ENCODE data around the gene RIPK1.
A peak's percentile ranks its signal among the peaks of the same experiment; 100 is the strongest.
"Not testable (repeated sequence)": the region's sequence is repeated elsewhere in the genome, so short reads cannot be mapped to it uniquely, and the experiment has no call there.

RIPK1 gene

DNA sequence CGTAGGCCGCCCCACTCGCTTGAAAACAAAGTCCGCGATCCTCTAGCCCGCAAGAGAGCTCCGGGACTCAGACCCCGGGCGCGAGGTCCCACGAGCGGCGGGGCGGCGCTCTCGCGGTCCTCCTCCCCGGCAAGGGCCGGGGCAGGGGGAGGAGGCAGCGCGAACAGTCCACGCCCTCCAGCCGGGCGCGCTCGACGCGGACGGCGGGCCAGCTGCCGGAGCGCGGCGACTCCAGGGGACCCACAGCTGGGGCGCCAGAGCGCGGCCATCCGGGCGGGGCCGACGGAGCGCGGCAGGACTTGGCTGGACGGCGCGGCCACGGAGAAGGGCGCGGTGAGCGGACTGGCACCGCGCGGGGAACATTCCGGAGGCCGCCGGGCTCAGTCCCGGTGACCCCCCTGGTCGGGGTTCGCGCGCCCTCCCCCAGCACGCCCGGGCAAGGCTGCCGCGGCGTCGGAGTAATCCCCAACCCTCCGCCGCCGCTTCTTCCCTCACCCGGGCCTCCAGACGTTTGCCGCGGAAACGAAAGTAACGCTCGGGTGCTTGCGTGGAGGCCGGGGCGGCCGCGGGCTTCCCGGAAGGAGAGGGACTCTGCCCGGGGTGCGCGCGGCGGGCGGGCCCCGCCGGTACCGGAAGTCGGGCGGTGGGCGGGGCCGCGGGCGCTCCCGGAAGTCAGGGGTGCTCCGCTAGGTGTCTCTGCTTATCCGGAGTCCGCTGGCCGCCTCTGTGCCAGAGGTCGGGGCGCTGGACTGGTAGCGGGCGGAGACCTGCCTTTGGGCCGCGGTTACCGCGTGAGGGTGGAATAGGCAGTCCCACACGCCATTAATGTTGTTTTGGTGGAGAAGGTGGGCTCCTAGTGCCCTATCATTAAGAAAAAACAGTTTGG, at the start of gene RIPK1:
TSS of gene RIPK1 (plus strand) at position 166 of the 886 bp plus-strand sequence. CDS start 8,330 bp downstream, outside the sequence.
- DNase-seq, result peak; percentile 94

DNA sequence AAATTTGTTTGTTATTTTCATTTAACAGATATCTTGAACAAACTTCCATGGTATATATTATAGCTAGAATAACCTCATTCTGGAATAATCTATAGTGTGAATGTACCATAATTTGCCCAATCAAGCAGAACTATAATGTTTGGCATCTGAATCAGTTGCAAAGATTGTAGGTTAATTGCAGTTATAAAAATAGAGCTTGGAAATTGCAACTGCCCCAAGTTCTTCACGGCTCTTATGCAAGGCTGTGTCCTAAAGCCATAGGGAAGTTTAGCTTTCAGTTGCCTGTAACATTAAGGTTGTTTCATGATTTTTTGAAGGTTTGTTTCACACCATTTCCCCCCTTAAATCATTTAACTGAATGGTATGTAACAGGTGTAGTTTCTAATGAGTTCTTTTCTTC, 49.2 kb upstream of the RIPK1 start:
- no peak for DNase-seq

DNA sequence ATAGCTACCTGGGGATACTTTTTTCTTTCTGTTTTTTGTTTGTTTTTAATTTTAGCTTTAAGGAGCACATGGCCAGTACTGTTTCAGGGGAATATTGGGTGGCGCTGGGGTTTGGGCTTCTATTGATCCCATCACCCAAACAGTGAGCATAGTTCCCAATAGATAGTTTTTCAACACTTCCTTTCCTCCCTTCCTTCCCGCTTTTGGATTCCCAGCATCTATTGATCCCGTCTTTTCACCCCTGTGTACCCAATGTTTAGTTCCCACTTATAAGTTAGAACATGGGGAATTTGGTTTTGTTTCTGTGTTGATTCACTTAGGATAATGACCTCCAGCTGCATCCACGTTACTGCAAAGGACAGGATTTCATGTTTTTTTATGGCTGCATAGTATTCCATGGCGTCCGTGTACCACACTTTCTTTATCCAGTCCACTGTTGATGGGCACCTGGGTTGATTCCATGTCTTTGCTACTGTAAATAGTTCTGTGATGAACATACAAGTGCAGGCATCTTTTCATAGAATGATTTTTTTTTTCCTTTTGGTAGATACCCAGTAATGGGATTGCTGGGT, 48.5 kb upstream of the RIPK1 start:
- no peak for DNase-seq

DNA sequence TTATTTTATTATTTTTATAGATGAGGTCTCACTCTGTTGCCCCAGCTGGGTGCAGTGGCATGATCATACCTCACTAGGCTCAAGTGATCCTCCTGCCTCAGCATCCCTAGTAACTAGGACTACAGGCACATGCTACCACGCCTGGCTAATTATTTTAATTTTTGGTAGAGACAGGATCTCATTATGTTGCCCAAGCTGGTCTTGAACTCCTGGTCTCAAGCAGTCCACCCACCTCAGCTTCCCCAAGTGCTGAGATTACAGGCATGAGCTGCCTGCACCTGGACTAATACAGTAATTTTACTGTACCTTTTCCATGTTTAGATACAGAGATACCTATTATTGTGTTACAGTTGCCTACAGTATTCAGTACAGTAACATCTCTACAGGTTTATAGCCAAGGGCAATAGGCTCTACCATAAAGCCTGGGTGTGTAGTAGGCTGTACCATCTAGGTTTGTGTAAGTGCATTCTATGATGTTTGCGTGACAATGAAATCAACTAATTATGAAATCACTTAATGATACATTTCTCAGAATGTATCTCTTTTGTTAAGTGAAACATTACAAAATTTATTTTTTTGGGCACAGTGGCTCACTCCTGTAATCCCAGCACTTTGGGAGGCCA, 47.2 kb upstream of the RIPK1 start:
- DNase-seq, result not testable (repeated sequence)

DNA sequence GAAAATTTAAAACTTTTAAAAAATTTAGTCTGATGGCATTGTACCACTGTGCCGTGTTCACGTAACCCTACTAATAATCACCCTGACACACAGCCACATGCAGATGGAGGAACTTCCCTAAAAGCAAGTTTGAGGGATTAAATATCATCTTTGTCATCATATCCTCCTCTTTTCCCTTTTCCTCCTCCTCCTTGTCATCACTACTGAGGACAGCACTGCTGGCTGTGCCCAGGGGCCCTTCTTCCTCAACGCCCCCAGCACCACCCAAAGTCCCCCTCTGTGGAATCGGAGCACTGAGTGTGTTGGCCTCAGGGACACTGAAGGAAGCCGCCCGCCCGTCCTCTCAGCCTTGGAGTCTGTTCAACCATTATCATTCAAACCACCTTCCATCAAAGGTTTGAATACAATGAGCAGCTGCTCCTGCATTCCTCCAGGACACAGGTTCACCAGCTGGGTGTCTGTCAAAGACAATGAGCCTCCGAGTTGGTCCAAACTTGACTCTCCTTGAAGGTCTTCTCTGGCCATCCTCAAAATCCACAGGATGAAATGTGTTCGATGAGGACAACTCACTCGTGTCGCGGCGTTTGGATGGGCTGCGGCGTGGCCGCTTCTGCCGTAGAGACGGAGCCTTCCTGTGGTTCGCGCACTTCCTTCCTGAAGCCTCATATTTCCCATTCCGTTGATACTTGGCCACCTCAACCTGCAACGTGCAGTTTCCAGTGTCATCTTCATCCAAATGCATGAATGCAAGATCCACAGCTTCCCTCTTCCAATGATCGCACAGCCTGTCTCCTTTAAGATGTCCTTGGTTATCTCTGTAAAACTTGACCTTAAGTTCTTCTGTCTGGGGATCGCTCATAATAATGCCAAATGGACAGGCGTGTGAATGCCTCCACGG, 45.3 kb upstream of the RIPK1 start:
- no peak for DNase-seq

DNA sequence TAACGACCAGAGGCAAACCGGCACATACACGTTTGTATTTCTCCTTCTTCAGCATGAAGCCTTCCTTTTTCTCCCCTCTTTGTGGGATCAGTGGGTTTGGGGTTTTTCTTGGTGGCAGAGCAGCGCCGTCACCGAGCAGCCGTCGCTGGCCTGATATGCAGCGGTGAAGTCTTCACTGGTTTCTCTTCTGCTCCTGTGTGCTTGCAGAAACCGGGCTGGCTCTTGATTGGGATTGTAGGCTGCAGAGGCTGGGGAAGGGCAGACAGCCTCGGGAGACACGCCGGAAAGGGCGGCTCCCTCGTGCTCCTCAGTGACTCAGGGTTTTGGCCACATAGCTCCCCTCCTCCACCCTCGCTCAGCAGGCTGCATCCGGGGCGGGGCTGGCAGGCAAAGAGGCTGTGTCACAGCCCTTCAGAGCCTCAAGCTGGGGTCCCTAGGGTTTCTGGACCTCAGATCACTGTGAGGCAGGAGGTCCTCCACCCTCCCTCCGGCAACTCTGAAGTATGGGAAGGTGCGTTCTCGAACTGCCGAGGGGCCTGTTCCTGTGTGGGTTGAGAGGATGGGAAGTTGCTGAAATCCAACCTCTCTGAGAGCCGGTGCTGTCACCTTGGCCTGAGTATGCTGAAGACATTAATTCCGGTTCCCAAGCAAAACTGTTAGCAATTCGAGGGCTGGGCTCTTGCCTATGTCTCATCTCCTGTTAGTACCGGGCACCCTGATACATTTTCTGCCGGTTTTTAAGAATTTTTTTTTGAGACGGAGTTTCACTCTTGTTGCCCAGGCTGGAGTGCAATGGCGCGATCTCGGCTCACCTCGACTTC, 44.4 kb upstream of the RIPK1 start:
- peak; percentile 85 for DNase-seq

DNA sequence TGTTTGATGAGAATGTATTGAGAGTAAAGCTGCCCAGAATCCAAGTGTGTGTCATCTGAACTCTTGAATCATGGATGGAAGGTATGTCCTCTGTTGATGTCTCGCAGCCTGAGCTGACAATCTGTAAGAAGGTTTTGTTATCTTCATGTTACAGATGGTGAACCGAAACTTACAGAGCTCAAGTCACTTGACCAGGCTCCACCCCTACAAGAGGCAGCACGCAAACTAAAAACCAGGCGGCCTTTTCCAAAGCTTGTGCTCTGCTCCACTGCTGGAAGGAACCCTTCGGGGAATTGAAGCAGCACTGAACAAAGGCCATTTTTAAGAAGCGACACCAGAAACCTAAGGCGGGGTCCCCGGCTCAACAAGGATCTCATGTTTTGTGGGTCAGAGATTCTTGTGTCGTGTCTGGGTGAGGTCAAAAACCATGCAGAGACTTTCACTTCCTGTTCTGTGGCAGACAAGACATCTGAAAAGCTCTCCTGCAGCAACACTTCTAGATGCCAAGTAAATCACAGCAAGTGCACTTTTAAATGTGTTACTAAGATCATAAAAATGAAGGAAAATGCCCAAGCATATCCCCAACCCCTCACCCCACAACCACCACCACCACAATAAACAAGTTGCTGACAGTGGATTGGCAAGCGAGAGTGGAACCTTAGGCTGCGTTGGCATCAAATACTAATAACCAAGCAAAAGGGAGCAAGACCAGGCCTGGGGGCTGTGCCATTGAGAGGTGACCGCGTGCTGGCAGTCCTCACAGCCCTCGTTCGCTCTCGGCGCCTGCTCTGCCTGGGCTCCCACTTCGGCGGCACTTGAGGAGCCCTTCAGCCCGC, 41.3 kb upstream of the RIPK1 start:
- peak; percentile 68 for DNase-seq

DNA sequence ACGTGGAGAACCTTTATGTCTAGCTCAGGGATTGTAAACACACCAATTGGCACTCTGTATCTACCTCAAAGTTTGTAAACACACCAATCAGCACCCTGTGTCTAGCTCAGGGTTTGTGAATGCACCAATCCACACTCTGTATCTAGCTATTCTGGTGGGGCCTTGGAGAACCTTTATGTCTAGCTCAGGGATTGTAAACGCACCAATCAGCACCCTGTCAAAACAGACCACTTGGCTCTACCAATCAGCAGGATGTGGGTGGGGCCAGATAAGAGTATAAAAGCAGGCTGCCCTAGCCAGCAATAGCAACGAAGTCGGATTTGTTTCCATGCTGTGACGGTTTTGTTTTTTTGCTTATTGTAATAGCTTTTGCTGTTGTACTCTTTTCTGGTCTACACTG, 40.1 kb upstream of the RIPK1 start:
- DNase-seq, result not testable (repeated sequence)

DNA sequence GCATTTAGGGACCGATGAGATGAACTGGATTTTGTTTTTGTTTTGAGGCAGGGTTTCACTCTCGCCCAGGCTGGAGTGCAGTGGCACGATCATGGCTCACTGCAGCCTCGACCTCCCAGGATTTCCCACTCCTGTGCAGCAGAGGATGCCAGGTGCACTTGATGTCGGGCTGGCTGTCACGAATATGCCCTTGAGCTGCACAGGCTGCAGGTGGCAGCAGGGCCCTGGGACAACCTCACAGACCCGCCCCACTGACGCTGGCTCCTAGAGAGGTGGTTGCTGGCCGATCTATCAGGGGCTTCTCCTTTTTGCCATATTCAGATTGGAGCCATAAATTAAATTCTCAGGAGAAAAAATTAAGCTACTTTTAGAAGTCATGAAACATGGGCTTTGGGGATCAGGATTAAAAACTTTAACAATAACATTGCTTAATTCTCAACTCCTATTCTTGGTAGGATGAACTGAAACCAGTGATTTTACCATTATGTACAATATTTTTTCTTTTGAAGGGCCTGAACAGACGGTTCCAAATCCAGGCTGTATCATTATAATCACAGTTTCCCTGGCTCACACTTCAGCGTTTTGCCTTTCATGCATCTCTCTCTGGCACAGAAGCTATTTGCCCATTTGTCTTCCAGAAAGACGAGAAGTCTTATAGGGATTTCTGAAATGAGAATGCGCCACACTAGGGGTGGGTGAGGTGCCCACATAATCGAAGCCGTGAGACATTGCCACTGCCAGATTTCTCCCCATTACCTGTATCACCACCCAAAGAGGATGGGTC, 36.2 kb upstream of the RIPK1 start:
- DNase-seq, result no peak

DNA sequence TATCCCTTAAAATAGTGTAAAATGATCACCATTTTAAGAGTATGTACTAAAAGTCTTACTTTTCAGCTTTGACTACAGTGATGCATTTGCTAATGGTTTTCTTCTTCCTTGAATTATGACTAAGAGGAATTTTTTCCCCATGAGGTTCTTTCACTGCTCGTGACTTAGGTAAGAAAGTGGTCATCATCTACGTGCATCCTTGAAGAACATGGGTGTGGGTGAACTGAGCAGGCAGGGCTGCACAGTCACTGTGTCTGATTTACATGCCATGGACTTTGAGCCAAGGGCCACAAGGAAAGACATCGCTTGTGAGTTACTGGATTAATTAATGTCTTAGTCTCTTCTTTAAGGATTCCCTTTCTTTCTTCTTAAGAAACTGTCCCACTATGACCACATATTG, 35.3 kb upstream of the RIPK1 start:
- DNase-seq, result no peak

DNA sequence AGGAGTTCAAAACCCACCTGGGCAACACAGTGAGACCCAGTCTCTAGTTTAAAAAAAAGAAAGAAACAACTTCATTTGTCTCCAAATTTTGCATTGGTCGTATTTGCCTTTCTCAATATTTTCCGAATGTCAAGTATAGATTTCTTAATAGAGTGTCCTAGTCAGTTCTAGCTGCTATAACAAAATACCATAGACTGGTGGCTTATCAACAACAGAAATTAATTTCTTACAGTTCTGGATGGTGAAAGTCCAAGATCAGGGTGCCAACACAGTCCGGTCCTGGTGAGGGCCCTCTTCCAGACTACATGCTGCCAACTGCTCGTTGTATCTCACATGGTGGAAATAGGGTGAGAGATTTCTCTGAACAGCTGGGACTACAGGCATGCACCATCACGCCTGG, 34.6 kb upstream of the RIPK1 start:
- no peak for DNase-seq

DNA sequence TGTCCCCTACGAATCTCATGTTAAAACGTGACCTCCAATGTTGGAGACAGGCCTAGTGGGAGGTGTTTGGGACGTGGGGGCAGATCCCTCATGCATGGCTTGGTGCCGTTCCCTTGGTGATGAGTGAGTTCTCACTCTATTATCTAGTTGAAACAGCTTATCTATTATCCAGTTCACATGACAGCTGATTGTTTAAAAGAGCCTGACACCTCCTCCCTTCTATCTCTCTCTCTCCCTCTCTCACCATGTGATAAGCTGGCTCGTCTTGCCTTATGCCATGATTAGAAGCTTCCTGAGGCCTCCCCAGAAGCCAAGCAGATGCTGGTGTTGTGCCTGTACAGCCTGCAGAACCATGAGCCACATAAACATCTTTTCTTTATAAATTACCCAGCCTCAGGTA, 32.9 kb upstream of the RIPK1 start:
- no peak for DNase-seq

DNA sequence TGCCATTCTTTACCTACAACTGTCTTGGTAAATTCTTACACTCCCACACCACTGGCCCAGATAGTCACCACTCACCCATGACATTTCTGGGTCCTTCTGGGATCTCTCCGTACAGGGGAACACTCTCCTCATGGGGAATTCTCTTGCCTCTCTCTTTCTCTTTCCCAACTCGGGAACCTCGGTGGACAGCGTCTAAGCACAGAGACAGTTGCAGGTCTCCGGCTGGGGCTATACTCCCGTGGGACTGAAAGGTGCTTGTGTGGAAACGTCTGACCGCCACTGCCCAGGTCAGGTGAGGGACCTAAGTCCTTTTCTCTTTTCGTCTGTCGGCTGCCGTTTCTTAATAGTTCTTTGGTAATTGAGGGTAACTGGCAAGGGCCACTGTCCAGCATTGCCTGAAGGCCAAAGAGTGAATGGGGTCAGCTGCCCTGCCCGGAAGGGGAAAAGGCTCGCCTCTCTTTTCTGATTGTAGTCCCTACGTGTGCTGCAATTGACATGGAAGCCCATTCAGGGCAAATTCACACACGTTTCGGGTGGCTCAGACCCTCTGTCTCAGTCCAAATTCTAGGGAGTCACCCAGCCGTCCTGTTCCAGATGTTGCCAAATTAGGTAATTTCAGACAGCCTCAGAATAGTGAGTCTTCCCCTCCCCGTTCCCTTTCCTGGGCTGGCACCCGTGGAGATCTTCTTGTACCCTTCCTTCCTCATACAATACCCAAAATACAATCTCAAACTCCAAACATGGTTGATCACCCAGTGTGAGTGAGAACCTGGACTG, 31.2 kb upstream of the RIPK1 start:
- DNase-seq, result no peak

DNA sequence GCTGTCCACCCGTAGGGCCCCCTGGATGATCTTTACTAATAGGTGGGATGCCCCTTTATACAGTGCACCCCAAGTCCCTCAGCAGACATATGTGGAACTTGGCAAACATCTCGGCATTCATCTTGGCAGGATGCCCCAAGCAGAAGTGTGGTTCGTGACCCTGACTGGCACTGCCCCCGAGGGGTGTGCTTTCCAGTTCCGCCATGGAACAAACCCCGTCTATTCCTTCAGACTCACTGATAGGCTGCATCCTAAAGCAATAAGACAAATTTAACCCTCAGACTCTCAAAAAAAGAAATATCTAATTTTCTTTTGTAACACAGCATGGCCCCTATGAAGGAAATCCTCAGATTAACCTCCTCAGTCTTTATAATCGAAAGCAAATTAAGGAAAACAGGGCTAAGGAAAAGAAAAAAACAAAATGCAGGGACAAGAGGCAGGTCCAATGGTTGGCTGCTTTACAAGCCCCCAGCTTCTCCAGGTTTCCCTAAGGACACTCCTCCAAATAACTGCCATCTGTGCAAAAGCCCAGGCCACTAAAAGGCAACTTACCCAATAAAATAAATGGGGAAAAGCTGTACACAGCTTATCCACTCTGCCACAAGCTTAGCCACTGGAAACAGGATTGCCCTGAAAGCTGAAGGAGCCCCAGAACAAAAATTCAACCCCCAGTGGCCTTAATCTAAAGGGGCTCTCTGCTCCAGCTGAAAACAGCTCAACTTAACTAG, 30.5 kb upstream of the RIPK1 start:
- no peak for DNase-seq

DNA sequence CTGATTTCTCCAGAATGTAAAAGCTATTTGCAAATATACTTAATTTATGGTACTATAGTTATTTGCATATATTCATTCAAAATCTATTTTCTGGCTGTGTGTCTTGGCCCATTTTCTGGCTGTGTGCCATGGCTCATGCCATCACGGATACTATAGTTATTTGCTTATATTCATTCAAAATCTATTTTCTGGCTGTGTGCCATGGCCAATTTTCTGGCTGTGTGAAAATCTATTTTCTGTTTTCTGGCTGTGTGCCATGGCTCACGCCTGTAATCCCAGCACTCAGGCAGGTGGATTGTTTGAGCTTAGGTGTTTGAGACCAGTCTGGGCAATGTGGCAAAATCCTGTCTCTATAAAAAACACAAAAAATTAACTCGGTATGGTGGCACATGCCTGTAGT, 28.9 kb upstream of the RIPK1 start:
- DNase-seq, result no peak

DNA sequence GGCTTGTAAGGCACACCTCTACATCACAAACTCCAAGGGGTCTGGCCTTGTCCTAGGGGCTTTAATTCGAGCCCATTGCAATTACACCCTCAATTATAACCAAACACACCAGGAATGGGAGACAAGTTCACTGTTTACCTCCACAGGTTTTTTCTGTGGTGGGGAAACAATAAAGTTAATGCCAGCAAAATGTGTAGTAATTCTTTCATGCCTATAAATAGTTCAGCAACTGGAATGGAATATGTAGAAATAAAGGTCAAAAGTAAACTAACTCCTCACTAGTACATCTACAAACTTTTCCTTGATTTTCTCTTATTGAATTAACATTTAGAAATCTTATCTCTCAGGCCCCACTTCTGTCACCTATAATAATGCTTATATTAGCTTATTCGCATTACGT, 27.1 kb upstream of the RIPK1 start:
- no peak for DNase-seq

DNA sequence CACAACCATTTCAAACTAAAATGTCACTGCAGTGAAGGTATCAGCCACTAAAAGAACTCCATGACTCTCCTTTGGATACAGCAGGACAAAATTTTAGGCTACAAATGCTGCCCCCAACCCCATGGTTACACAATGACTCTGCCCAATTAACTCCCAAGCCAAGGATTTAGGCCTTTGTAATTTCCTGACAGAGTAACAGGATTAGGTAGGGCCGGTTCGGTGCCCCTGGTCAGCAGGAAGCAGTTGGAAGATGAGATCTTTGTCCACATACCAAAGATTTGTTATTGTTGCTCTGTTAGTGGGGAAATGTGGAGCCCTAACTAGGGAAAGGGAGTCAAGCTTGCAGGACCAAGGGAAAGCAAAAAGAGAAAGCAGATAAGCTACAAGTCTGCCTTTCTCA, 26.7 kb upstream of the RIPK1 start:
- DNase-seq, result no peak

DNA sequence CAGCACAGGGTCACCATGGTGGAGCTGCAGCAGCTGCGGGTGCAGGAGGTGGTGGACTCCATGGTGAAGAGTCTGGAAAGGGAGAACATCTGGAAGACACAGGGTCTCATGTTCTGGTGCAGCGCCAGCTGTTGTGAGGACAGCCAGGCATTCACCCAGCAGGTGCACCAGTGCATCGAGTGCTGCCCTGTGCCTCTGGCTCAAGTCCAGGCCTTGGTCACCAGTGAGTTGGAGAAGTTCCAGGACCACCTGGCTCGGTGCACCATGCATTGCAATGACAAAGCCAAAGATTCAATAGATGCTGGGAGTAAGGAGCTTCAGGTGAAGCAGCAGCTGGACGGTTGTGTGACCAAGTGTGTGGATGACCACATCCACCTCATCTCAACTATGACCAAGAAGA, 22.9 kb upstream of the RIPK1 start:
- no peak for DNase-seq

DNA sequence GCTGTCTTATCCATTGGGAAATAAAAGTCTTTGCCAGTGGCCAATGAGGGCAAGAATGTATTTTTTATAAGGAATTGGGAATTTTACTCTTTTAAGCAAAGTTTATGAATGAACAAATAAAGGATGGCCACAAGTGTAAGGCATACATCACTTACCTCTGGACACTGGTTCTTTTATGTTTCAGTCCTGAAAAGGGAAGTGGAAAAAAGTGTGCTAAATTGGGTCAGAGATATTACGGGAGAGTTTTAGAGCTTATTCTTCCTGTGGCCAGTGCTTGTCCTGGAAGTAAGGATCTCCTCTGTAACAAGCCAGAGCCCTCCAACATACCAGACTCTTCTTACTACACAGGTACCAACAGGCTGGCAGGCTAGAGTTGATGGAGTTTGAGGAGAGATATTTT, 22.5 kb upstream of the RIPK1 start:
- no peak for DNase-seq
